ENCODE measurements around the gene BACE1.
"Not testable (repeated sequence)": the region's sequence is repeated elsewhere in the genome, so short reads cannot be mapped to it uniquely, and the experiment has no call there.

Gene BACE1

DNA sequence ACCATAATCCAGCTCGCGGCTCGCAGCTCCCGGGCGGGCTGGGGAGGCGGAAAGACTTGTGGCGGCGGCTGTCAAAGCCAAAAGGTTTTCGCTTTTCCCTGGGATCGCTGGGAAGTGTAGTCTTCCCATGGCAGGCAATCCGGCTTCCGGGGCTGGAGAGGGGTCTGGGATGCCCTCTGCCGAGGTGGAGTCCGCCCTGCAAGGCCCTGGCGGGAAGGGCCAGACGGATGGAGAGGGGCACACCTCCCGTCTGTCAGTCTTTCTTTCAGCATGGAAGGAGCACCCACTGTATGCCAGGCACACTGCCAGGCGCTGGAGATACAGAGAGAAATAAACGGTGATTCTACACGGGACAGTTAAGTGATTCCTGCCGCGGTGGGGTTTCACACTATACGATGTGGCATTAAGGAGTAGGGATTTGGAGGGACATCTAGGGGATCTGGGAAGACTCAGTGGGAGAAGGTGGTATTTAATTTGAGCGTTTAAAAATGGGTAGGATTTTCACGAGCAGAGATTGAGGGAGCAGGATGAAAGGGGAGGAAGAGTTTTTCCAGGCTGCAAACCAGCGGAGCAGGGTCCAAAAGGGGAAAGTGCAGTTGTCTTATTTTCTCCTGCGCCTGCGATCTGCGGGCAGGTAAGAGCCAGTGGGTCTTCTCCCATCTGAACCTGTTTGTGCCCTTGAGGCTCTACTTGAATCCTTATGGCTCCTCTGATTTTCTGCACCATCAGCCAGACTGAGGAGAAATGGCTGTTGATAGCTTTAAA lies at the start of gene BACE1:
BACE1 (minus strand) TSS at position 60 of the 765 bp plus-strand sequence. CDS start 461 bp downstream, outside the sequence.
- no peak for DNase-seq (ENCODE audit: extremely low read depth in 1 of 2, low read depth in 1 of 2)

DNA sequence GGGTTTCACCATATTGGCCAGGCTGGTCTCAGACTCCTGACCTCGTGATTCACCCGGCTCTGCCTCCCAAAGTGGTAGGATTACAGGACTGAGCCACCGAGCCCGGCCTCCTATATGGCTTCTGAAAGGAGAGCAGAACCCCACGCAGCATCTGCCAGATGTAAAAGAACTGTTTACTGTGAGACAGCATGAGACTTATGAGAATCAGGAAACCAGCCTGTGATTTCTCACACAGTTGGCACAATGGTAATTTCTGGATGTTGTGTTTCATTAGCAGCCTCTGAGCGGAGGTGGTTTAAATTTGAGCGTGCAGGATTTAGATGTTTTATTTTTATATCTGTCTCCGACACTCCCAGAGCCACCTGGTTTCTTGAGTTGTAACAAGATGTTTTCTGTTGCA lies 45.4 kb upstream of the BACE1 start:
- DNase-seq (ENCODE audit: extremely low read depth in 1 of 2, low read depth in 1 of 2): no peak

DNA sequence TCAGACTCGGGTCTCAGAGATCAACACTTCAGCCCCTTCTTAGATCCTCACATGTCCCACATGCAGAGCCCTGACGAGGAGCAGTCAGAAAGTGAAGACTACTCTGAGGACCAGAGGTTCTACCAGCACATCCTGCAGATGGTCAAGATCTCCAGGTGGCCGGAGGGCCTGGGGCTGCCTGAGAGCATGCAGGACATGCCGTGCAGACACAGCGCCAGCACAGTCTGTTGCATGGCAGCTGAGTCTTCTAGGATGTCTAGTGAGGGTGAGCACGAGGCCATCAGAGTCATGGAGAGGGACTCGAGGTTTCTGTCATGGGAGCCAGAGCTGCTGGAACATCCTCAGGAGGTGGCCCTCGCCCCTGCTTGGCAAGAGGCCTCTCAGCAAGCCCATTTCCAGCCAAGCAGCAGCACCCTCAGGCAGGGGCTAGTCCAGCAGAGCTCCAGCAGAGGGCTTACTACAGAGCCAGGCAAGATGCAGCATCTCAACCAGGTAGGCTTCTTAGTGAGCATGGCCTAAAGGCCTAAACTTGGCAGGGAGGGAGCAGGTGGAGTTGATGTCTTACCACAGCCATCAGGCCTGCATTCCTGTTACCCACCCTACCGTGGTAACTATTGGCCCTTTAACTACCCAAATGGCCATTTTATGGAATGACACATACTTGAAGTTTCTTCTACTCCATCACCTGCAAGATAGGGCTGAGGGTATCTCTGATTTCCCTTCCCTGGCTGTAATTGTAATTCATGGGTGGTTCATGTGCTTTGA lies 40.3 kb upstream of the BACE1 start:
- no peak for DNase-seq (ENCODE audit: extremely low read depth in 1 of 2, low read depth in 1 of 2)

DNA sequence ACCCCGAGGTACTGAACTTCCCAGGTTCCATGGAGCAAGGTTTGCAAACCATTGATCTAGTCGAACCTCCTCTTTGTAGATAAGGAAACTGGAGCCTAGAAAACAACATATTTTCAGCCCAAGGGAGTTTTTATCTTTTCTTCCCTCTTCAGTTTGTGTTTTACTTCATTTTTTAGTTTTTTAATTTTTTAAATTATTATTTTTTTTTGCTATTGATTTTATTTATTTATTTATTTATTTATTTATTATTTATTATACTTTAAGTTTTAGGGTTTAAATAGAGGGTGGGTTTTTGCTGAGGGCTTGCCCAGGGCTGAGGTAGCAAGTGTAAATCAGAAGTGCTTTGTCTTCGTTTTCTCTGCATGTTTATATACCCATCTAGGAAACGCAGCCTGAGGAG lies 38.5 kb upstream of the BACE1 start:
- DNase-seq (ENCODE audit: extremely low read depth in 1 of 2, low read depth in 1 of 2): no peak

DNA sequence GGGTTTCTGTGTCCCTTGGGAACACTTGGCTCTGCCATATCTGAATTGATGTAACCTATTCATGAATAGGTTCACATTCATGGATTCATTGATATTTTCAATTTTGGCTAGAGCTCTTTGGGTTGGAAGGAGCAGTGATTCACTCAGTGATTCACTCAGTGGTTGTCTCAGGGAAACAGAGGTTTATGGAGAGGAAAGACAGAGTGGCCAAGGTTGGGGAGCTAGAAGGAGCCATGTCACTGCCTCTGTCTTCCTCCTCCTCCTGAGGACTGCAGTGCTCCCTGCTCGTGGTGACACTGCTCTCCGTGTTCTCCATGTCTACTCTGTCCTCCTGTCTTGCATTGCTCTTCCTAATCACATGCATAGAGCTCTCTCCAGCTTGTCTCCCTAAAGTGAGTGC lies 29.0 kb upstream of the BACE1 start:
- no peak for DNase-seq (ENCODE audit: extremely low read depth in 1 of 2, low read depth in 1 of 2)

DNA sequence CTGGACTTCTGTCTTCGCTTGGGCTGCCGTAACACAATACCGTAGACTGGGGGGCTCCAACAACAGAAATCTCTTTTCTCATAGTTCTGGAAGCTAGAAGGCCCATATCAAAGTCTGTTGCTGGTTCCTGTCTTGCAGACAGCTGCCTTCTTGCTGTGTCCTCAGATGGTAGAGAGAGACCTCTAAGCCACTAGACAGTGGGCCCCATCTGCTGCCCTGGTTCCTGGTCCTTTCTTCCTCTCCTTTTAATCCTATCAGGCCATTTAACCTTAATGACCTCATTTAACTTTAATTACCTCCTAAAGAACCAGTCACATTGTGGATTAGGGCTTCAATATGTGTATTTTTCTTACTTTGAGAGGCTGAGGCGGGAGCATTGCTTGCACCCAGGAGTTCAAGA lies 21.0 kb upstream of the BACE1 start:
- no peak for DNase-seq (ENCODE audit: extremely low read depth in 1 of 2, low read depth in 1 of 2)

DNA sequence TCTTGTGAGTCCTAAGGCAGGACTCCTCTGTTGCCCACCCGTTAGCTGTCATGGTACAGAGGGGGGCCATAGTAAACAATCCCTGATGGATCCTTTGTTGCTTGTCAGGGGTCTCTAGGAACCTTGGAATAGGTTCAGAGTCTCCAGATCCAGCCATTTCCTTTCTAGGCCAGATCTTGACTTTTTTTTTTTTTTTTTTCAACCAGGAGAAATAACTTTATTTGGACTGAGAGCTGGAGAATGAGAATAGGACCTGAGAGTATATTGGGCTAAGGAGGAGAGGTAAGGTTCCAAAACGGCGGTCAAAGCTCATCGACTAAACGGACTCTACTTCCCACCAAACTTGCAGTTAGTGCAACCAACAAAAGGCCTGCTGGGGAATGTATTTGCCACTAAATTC lies 19.3 kb upstream of the BACE1 start:
- no peak for DNase-seq (ENCODE audit: extremely low read depth in 1 of 2, low read depth in 1 of 2)

DNA sequence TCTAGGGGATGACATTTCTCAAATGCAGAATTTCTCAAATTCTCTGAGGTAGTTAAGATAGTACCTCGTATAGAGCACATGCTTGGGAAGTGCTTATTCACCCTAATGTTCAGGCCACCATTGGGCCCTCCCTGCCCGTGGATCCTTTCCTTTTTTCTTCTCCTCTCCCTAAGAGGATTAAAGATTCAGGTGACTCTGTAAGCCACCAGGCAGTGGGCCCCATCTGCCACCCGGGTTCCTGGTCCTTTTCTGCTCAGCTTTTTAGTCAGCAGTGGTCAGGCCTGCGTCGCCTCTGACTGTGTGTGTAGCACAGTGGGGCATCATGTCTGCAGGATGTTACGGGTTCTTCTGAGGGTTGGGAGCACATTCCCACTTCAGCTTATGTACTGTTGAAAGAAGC lies 18.8 kb upstream of the BACE1 start:
- DNase-seq (ENCODE audit: extremely low read depth in 1 of 2, low read depth in 1 of 2): no peak

DNA sequence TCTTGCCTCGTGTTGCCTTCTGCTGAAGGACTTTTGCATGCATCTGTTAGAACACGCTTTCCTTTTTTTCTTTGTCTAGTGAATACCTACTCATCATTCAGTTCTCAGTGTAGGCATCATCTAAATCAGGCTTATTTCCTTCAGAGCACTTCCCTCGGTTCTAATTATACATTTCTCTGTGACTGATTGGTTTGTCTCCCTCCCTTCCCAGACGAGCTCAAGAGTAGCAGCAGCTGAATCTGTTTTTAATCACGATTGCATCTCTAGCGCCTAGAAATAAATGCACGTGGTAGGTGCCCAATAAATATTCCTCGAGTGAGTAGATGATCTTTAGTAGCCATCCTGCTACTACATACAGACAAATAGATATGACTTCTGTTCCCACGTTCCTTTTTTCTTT lies 17.9 kb upstream of the BACE1 start:
- DNase-seq (ENCODE audit: extremely low read depth in 1 of 2, low read depth in 1 of 2): no peak

DNA sequence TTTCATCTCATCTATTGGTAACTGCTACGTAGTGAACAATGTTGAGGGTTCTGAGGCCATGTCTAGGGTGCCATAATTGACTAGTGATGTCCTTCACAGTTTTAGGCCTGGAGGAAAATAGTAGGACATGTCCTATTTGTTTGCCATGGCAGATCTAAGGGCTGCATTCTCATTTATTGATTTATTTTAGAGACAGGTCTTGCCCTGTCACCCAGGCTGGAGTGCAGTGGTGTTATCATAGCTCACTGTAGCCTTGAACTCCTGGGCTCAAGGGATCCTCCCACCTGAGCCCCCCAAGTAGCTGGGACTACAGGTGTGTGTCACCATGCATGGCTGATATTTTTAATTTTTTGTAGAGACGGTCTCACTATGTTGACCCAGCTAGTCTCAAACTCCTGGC lies 16.8 kb upstream of the BACE1 start:
- DNase-seq (ENCODE audit: extremely low read depth in 1 of 2, low read depth in 1 of 2): no peak

DNA sequence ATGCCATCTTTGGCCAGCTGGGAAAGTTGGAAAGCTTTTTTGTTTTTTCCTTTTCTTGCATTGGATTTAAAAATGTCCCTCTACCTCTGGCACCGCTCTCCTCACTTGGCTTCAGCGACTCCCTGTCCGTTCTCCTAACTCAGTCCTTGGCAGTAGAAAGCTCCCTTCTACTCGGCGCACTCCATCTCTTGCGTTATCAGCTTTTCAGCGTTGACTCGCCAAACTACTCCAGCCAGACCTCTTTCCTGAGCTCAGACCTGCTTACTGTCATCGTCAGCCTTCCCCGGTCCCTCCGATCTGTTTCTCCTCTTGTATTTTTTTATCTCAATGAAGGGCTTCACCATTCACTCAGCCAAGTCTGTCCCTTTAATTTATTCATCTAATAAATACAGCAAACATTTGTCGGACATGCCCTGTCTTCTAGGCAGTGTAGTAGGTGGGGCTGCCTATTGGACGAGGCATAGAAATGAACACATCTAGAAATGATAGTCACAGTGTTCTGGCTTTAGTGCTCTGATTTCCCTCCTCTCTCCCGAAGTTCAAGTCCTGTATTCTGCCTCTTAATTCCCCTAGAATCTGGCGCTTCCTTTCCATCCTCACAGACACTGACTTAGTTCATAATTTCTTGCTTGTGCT lies 12.4 kb upstream of the BACE1 start:
- DNase-seq (ENCODE audit: extremely low read depth in 1 of 2, low read depth in 1 of 2): no peak

DNA sequence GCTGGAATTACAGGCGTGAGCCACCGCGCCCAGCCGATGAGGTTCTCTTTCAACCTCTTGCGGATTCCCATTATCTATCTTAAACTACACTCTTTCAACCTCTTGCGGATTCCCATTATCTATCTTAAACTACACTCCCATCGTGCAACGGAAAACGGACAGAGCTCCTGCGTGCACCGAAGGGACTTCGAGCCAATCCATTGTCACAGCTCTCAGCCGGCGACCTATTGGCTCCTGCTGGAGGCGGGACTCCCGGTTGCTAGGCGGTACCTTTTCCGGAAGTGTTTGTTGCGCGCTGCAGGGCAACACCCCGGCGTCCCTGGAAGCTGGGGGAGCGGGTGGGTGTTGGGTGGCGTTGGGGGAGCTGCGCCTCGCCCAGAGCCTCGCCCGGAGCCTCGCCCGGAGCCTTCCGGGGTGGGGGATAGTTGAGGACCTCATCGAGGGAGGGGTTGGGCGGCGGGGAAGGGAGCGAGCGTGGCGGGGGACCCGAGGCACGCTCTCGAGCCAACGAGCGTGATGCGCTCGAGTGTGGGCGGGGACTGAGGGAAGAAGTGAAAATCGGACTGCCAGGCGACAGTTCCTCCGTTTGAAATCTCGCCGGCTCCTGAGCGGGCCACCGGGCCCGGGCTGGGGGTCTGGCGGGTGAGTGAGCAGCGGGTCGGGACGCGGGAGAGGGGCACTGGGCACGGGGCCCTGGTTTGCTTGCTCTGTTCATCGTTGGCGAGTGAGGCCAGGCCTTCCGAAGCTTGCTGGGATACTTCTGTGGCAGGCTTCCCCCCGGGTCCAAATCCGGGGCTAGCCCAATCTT lies 11.7 kb upstream of the BACE1 start, which contains the start of gene CEP164:
CEP164 (plus strand) TSS at position 288 of the 808 bp plus-strand sequence. CDS start 10,733 bp downstream, outside the sequence.
- DNase-seq (ENCODE audit: extremely low read depth in 1 of 2, low read depth in 1 of 2): peak; percentile 86 to 87

DNA sequence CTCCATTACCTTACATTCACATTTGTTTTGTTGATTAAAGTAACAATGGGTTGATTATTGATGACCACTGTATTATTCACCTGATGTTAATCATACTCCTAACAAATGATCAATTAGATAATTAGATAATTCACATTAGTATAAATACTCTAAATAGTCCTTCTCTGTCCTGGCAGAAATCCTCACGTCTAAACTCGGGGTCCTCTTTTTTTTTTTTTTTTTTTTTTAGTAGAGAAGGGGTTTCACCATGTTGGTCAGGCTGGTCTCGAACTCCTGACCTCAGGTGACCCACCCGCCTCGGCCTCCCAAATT lies 11.2 kb upstream of the BACE1 start:
- not testable (repeated sequence) for DNase-seq (ENCODE audit: extremely low read depth in 1 of 2, low read depth in 1 of 2)

DNA sequence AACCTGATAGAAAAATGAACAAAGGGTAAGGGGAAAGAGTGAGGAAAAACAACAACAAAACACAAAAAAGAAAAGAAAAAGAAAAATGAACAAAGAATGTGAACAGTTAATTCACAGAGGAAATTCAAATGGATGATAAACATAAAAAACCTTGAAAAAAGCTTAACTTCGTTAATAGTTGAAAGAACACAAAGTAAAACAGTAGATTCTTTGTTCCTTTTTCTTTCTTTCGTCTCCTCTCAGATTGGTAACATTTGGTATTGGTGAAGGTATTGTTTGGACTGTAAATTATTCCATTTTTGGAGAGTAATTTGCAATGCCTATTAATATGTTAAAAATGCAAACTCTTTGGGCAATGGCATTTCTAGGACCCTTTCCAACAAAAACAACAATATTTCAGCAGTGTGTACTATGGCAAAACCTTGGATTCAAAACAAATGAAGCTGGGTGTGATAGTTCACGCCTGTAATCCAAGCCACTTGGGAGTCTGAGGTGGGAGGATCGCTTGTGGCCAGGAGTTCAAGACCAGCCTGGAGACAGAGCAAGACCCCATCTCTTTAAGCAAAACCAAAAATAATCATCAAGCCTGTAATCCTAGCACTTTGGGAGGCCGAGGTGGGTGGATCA lies 3.3 kb upstream of the BACE1 start:
- no peak for DNase-seq (ENCODE audit: extremely low read depth in 1 of 2, low read depth in 1 of 2)

DNA sequence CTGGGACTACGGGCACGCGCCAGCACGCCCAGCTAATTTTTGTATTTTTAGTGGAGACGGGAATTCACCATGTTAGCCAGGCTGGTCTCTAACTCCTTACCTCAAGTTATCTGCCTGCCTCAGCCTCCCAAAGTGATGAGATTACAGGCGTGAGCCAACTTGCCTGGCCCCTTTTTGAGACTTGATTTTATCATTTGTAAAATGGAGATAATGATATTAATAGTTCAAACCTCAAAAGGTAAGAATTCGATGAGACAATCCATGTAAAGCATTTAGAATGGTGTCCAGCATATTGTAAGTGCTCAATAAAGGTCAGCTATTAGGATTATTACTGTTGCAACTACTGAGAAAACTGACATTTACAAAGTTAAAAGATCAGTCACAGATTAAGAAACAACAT lies 2.7 kb upstream of the BACE1 start:
- DNase-seq (ENCODE audit: extremely low read depth in 1 of 2, low read depth in 1 of 2): no peak

DNA sequence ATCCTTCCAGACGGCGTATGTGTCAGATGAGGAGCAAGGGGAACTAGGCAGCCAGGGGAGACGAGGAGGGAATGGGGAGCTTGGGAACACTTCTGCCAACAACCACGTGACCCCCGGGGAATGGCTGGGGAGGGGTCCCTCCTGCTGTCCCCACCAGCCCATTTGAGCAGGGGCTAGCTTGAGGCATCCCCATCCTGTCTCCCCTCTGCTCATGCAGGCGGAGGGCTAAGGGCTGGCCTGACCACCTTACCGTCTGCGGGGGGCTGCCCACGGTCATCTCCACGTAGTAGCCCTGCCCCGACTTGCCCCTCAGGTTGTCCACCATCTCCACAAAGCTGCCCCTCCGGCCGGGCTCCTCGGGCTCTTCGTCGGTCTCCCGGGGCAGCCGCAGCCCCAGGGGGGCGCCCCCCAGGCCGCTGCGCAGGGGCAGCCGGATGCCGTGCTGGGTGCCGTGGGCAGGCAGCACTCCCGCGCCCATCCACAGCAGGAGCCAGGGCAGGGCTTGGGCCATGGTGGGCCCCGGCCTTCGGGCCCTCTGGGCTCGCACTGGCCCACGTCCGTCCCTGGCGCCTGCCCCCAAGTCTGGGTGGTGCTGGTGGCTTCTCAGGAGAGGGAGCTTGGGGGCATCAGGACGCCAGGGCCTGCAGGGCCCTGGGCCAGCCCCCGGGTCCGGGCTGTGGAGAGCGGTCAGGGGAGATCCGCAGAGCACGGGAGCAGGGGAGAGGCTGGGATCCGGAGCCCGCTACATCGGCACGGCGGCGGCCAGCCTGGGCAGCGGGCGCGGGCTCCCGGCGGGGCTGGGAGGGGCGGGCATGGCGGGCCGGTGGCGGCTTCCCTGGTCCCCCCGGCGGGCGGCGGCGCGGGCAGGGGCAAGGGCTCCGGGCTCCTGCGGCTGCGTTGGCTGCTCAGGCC lies 515 bp downstream of the BACE1 start:
- no peak for DNase-seq (ENCODE audit: extremely low read depth in 1 of 2, low read depth in 1 of 2)

DNA sequence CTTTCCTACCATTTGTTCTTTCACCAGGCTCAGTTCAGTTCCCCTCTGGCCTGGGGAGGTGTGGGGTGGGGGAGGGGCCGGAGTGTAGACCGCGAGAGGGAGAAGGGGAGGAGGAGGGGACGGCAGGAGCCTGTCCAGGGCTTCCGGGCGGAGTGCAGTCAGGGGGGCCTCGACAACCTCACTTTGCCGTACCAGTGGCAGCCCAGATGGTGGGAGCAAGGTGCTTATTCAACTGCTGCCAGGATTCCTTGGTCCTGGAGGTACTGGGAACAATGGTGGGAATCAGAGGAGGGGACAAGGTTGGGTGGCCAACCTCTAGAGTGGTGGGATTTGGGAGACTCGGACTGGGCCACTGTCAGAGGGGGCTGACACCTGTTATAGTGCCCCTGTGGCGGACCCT lies 1.2 kb downstream of the BACE1 start:
- no peak for DNase-seq (ENCODE audit: extremely low read depth in 1 of 2, low read depth in 1 of 2)

DNA sequence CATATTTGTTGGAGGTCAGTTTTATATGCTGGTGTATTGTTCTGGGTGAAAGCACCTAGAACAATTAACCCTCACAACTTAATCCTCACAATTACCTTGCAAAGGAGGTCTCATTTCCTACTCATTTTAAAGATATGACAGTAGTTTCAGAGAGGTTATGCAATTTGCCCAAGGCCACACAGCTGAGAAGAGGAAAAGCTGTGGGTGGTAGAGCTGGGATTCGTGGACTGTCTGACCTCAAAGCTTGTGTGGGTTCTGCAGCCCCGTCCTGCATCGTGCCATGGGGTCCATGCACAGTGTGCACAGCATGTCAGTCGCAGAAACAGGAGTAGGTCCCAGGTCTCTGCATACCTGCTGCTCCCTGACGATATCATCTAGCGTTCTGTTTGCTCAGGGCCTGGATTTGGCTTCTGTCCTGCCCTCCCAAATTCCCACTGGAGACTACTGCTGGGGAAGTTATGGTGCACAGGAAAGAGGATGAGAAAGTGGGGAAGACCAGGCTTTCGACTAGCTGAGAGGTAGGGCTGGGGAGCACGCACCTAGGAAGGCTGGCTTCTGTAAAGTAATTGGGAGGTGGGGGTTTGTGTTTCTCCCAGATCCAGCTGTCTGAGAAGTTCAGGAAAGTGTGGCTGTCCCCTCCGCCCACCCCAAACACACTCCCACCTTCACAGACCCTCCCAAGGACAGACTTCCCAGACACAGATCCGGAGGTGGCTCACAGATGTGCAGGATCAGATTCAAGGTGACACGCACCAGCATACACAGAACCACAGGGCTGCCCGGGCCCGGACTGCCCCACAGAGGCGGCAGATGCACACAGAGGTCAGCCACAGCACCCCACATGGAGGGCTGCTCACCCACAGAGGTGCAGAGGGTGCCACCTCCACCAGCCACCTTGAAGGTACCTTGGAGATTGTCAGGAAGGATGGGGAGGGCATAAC lies 2.0 kb downstream of the BACE1 start:
- no peak for DNase-seq (ENCODE audit: extremely low read depth in 1 of 2, low read depth in 1 of 2)

DNA sequence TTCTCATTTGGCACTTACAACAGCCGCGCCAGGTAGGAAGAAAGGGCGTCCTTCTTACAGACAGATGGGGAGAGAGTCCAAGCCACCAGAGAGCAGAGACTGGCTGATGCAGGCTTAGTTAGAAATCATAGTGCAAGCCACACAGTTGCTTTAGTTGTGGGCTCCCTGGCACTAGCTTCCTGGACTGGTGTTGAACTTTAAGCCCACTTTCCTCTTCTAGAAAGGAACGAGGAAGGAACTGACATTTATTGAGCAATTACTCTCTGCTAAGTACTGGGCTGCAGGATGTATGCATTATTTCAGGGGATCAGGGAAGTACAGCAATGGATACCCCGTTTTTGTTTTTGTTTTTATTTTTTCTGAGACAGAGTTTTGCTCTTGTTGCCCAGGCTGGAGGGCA lies 3.0 kb downstream of the BACE1 start:
- no peak for DNase-seq (ENCODE audit: extremely low read depth in 1 of 2, low read depth in 1 of 2)
